ENCODE results near the gene CD320. TPM values are rescaled to one million over a fixed set of nuclear protein-coding genes. Genes with fewer than 3 reads are reported as not detected.
"Not testable (repeated sequence)": the region's sequence is repeated elsewhere in the genome, so short reads cannot be mapped to it uniquely, and the experiment has no call there.

Gene CD320
- total and polyA plus RNA-seq, 8 donors: 30.4 to 58.3 (median 34.5) TPM

- Histone ChIP-seq H3K4me3 (no peak overlapping the region), H3K9me3 (no peaks in the 10 kb centered on the region), H3K36me3 (no peaks in the 10 kb centered on the region), H3K27me3 (peaks cover 0 to 14% of the 10 kb centered on the region in 2 donors), H3K4me1 (peaks cover 8 to 16% of the 10 kb centered on the region in 2 donors), H3K27ac (no peak overlapping the region)
- intact Hi-C loops (cut with DNase I): no loop called here
- ATAC-seq (no peak), DNase-seq (no peak)
- TF ChIP-seq CTCF (IDR thresholded peaks at IDR 0.05): no peak
Measured at GRCh38 chr19:8269724-8270123, 38.4 kb downstream of the CD320 start.

DNA sequence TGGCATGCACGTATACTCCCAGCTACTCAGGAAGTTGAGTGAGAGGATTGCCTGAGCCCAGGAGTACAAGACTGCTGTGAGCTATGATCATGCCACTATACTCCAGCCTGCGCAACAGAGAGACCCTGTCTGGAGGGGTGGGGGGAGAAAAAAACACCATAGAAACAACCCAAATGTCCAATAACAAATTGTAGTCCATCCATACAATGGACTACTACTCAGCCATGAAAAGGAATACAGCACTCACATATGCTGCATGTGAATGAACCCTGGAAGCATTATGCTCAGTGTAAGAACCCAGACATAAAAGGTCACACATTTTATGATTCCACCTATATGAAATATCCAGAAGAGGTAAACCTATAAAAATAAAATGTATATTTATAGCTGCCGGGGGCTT, 42.3 kb downstream of the CD320 start:
- H3K9me3 ChIP-seq: no peaks in the 10 kb centered on the region
- no peak overlapping the region for H3K27ac ChIP-seq
- TF ChIP-seq CTCF (IDR thresholded peaks at IDR 0.05): no peak
- no peak overlapping the region for H3K4me3 ChIP-seq
- H3K4me1 ChIP-seq: peaks cover 8 to 16% of the 10 kb centered on the region in 2 donors
- H3K36me3 ChIP-seq: peaks cover 0 to 7% of the 10 kb centered on the region in 2 donors
- no peak for DNase-seq
- intact Hi-C loops (cut with DNase I): no loop called here
- peaks cover 0 to 14% of the 10 kb centered on the region in 2 donors for H3K27me3 ChIP-seq
- no peak for ATAC-seq

DNA sequence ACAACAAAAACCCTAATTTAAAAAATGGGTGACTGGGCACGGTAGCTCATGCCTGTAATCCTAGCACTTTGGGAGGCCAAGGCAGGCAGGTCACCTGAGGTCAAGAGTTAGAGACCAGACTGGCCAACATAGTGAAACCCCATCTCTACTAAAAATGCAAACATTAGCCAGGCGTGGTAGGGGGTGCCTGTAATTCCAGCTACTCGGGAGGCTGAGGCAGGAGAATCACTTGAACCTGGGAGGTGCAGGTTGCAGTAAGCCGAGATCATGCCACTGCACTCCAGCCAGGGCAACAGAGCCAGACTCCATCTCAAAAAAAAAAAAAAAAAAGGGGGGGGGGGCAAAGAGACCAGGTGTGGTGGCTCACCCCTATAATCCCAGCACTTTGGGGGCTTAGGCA, 43.9 kb downstream of the CD320 start:
- H3K9me3 ChIP-seq; DNase-seq; intact Hi-C loops (cut with DNase I); H3K36me3 ChIP-seq; H3K27ac ChIP-seq; ATAC-seq; H3K4me3 ChIP-seq: not testable (repeated sequence)
- H3K27me3 ChIP-seq: peaks cover 0 to 14% of the 10 kb centered on the region in 2 donors
- H3K4me1 ChIP-seq: peaks cover 7 to 12% of the 10 kb centered on the region in 2 donors

- H3K27ac ChIP-seq: no peak overlapping the region
- H3K9me3 ChIP-seq: no peaks in the 10 kb centered on the region
- peaks cover 0 to 17% of the 10 kb centered on the region in 2 donors for H3K36me3 ChIP-seq
- H3K4me3 ChIP-seq: no peak overlapping the region
- DNase-seq (peak in 2 of 4 donors; percentile 15 to 37), ATAC-seq (no peak)
- intact Hi-C loops (cut with DNase I): no loop called here
- H3K27me3 ChIP-seq: peaks cover 0 to 7% of the 10 kb centered on the region in 2 donors
- no peak for TF ChIP-seq CTCF (IDR thresholded peaks at IDR 0.05)
- H3K4me1 ChIP-seq: no peaks in the 10 kb centered on the region
Measured at GRCh38 chr19:8262431-8262830, 45.7 kb downstream of the CD320 start.

DNA sequence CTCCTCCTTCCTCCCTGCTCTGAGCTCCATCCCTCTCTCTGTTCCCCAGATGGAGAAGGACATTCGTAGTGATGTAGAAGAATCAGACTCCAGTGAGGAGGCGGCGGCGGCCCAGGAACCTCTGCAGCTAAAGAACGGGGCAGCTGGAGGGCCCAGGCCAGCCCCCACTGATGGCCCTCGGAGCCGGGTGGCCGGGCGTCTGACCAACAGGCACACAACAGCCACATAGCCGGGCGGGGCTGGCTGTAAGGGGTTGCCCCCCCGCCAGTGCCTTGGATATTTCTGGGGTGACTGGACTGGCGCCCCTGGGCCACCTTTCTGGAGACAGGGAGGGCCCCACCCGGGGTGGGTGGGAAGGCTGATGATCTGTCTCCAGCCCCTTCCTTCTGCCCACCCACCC, 46.3 kb downstream of the CD320 start:
- peak in 2 of 4 donors; percentile 17 to 63 for DNase-seq
- Histone ChIP-seq H3K4me1 (no peaks in the 10 kb centered on the region), H3K4me3 (no peak overlapping the region), H3K27ac (no peak overlapping the region), H3K36me3 (peaks cover 0 to 23% of the 10 kb centered on the region in 2 donors), H3K9me3 (no peaks in the 10 kb centered on the region), H3K27me3 (peaks cover 0 to 1% of the 10 kb centered on the region in 2 donors)
- TF ChIP-seq CTCF (IDR thresholded peaks at IDR 0.05): no peak
- ATAC-seq: no peak
- intact Hi-C loops (cut with DNase I): no loop called here

GRCh38 chr19:8261347-8261746, 46.8 kb downstream of the CD320 start:
- Histone ChIP-seq H3K4me3 (no peak overlapping the region), H3K27ac (no peak overlapping the region), H3K27me3 (no peaks in the 10 kb centered on the region), H3K9me3 (no peaks in the 10 kb centered on the region), H3K4me1 (no peaks in the 10 kb centered on the region), H3K36me3 (peaks cover 0 to 28% of the 10 kb centered on the region in 2 donors)
- intact Hi-C loops (cut with DNase I): no loop called here
- no peak for ATAC-seq
- no peak for TF ChIP-seq CTCF (IDR thresholded peaks at IDR 0.05)
- DNase-seq: peak in 1 of 4 donors; percentile 20

Data from left lung (tissue), 10 donors.